Measurements from ENCODE around the gene CGB1.
A peak's percentile ranks its signal among the peaks of the same experiment; 100 is the strongest.
"Not testable (repeated sequence)": the region's sequence is repeated elsewhere in the genome, so short reads cannot be mapped to it uniquely, and the experiment has no call there.

The CGB1 gene

DNA sequence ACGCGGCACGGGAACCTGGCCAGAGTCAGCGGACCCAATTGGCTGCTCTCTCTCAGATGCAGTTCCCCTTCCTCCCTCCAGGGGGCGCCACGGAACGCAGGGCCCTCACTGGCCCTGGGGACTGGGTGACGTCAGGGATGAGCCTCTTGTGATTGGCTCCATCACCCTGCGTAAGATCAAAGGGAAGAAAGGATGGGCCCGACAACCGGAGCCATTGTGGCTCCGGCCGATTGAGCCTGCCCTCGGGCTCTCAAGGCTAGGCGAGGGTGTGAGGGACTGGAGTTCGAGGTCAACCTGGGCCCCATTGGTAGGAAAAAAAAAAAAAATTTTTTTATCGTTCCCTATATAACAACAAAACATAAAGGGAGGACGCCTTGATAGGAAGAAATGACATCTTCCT is at the start of gene CGB1:
CGB1 (minus strand) TSS at position 81 of the 400 bp plus-strand sequence. CDS start 184 bp downstream, outside the sequence.
- not testable (repeated sequence) for H3K27ac Mint-ChIP-seq, H3K4me3 Mint-ChIP-seq, H3K4me1 Mint-ChIP-seq, H3K9me3 Mint-ChIP-seq, H3K36me3 Mint-ChIP-seq
- DNase-seq (ENCODE audit: low spot score in 2 of 2) (peak in 1 of 2 donors; percentile 77), ATAC-seq (peak; percentile 57)

DNA sequence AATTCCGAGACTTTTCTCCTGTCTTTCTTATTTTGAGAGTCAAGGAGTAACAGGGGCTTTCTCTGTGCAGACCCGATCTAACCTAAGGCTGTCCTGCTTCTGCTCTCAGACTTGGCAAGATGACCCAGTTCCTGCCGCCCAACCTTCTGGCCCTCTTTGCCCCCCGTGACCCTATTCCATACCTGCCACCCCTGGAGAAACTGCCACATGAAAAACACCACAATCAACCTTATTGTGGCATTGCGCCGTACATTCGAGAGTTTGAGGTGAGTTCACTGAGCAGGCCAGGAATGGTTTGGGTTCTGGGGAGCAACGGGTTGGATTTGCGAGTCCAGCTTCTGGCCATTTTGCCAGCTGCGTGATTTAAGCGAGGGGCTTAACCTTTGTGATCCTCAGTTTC is 49.6 kb upstream of the CGB1 start:
- DNase-seq (ENCODE audit: low spot score in 2 of 2), result no peak
- H3K4me1 Mint-ChIP-seq, result peaks cover 39% of the 10 kb centered on the region

DNA sequence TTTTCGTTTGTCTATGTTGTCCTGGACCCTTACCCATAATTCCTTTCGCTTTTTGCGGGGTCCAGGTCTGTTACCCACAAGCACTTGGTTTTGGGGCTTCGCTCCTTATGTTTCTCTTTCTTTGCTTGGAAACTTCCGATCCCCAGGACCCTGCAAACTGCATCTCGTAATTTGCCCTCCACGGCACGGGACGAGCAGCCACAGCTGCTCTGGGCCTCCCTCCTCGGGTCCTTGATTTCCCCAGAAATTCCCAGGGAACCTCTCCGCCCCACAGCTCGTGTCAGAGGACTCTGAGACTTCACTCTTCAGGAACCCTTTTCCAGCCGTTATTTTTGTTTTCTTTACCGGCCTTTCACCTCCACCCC is 49.2 kb upstream of the CGB1 start:
- H3K9me3 Mint-ChIP-seq, result no peaks in the 10 kb centered on the region
- H3K4me3 Mint-ChIP-seq, result peak overlapping the region; percentile 99
- no peak for DNase-seq (ENCODE audit: low spot score in 2 of 2)
- peaks cover 62% of the 10 kb centered on the region for H3K36me3 Mint-ChIP-seq
- peaks cover 35% of the 10 kb centered on the region for H3K4me1 Mint-ChIP-seq
- ATAC-seq, result no peak
- peak overlapping the region; percentile 93 for H3K27ac Mint-ChIP-seq

More for the DNA sequence above, 49.6 kb upstream of the CGB1 start:
- no peak for ATAC-seq
- H3K9me3 Mint-ChIP-seq, result no peaks in the 10 kb centered on the region
- H3K36me3 Mint-ChIP-seq, result peaks cover 67% of the 10 kb centered on the region
- H3K4me3 Mint-ChIP-seq, result peak overlapping the region; percentile 99
- peak overlapping the region; percentile 93 for H3K27ac Mint-ChIP-seq

DNA sequence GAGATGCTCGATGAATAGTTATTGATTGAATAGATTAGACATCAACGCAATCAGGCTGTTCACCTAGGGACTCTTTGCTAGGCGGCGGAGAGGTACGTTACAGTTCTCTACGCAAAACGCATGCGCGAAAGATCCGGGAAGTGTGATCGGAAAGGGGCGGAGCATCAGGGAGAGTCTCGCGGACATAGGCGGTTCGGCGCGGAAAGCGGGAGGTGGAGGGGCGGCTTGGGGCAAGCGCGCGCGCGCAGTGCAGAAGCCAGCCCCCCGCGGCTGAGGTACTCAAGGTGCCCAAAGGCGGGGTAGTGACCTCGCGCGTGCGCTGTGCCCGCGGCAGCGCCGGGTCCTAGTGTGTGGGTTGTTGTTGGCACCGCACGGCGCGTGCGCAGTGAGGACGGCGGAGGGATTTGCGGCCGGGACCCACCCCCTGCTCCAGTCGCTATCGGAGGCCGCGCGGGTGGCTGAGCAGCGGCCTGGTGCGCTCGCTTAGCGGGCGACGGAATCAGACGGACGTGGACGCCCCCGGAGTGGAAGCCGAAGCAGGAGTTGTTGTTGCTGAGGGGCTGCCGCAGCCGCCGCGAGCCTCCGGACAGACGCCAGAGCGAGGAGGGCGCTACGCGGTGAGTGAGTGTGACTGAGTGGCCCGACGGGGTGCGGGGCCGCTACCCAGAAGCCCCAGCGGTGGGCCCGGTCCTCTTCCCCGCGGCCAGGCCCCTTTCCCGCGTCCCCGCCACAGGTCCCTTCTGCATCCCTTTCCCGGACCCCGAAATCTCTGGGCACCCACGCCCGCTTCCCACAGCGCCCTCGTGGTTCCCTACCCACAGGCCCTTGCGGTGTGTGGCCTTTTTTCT is 48.5 kb upstream of the CGB1 start, which contains the start of gene SNRNP70:
SNRNP70 (plus strand) TSS at position 432 of the 848 bp plus-strand sequence. CDS start 964 bp downstream, outside the sequence.
- Mint-ChIP-seq H3K4me1 (peaks cover 29% of the 10 kb centered on the region), H3K4me3 (peak within 1 kb of the TSS; percentile 99), H3K9me3 (no peaks in the 10 kb centered on the region), H3K27ac (peak within 1 kb of the TSS; percentile 93), H3K36me3 (peaks cover 56% of the 10 kb centered on the region)
- ATAC-seq, result peak; percentile 96
- peak; percentile 98 to 99 for DNase-seq (ENCODE audit: low spot score in 2 of 2)

DNA sequence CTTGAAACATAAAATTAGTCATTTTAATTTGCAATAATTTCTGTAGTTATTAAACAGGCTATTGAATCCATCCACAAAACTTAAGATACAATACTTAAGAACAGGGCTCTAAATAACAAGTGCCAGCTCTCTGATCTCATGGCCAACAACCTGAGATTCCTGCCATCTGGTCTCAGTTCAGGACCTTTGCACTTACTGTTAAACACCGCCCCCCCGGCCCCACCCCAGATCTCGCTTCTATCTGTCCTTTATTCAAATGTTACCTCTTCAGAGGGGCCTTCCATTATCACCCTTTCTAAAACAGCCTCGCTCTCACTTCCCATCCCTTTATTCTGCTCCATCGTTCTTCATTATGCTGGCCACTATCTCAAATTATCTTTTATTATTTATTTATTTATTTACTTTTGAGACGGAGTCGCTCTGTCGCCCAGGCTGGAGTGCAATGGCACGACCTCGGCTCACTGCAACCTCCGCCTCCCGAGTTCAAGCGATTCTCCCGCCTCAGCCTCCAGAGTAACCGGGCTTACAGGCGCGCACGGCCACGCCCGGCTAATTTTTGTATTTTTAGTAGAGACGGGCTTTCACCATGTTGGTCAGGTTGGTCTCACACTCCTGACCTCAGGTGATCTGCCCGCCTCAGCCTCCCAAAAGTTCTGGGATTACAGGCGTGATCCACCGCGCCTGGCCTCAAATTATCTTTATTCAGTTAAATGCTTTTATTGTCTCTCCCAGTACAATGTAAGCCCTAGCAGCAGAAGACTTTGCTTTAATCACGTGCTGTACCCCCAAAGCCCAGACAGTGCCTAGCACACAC is 47.7 kb upstream of the CGB1 start:
- ATAC-seq (no peak), DNase-seq (ENCODE audit: low spot score in 2 of 2) (no peak)
- H3K4me3 Mint-ChIP-seq, result peak overlapping the region; percentile 99
- H3K36me3 Mint-ChIP-seq, result peaks cover 48% of the 10 kb centered on the region
- peak overlapping the region; percentile 93 for H3K27ac Mint-ChIP-seq
- H3K4me1 Mint-ChIP-seq, result peaks cover 25% of the 10 kb centered on the region
- H3K9me3 Mint-ChIP-seq, result no peaks in the 10 kb centered on the region

DNA sequence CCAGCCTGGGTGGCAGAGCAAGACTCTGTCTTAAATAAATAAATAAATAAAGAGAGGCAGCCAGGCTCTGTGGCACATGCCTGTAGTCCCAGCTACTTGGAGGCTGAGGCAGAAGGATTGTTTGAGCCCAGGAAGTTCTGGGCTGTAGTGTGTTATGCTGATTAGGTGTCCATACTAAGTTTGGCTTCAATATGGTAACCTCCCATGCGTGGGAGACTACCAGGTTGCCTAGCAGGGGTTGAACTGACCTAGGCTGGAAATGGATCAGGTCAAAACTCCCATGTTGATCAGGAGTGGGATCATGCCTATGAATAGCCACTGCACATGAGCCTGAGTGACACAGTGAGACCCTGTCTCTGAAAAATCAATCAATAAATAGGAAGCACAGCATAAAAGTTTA is 44.6 kb upstream of the CGB1 start:
- H3K4me3 Mint-ChIP-seq, result no peak overlapping the region
- peaks cover 17% of the 10 kb centered on the region for H3K36me3 Mint-ChIP-seq
- H3K9me3 Mint-ChIP-seq, result no peaks in the 10 kb centered on the region
- ATAC-seq (no peak), DNase-seq (ENCODE audit: low spot score in 2 of 2) (no peak)
- H3K27ac Mint-ChIP-seq, result no peak overlapping the region
- peaks cover 11% of the 10 kb centered on the region for H3K4me1 Mint-ChIP-seq

DNA sequence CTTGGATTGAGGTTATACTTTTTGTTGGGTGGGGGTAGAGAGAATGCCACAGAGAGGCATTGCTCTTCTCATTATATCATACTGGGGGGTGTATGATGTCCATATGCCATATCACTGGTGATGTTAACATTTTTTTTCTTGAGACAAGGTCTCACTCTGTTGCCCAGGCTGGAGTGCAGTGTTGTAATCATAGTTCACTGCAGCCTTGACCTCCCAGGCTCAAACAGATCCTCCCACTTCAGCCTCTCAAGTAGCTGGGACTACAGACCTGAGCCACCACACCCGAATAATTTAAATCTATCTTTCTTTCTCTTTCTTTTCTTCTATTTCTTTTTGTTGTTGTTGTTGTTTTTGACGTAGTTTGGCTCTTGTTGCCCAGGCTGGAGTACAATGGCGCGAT is 43.7 kb upstream of the CGB1 start:
- no peak for DNase-seq (ENCODE audit: low spot score in 2 of 2)
- ATAC-seq, result no peak
- H3K4me1 Mint-ChIP-seq, result peaks cover 6% of the 10 kb centered on the region
- no peaks in the 10 kb centered on the region for H3K9me3 Mint-ChIP-seq
- H3K4me3 Mint-ChIP-seq, result no peak overlapping the region
- H3K36me3 Mint-ChIP-seq, result peaks cover 8% of the 10 kb centered on the region
- no peak overlapping the region for H3K27ac Mint-ChIP-seq

DNA sequence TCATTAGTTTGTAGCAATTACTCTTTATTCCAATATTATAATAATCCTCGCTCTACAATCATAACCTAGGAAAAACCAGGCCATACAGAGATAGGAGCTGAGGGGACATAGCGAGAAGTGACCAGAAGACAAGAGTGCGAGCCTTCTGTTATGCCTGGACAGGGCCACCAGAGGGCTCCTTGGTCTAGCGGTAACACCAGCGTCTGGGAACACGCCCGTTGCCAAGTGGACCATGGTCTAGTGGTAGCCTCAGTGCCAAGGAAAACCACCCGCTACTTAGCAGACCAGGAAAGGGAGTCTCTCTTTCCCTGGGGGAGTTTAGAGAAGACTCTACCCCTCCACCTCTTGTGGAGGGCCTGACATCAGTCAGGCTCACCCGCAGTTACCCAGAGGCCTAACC is 38.2 kb upstream of the CGB1 start:
- ATAC-seq; H3K4me3 Mint-ChIP-seq; H3K27ac Mint-ChIP-seq; H3K9me3 Mint-ChIP-seq; H3K36me3 Mint-ChIP-seq; DNase-seq (ENCODE audit: low spot score in 2 of 2): not testable (repeated sequence)
- peaks cover 12% of the 10 kb centered on the region for H3K4me1 Mint-ChIP-seq

DNA sequence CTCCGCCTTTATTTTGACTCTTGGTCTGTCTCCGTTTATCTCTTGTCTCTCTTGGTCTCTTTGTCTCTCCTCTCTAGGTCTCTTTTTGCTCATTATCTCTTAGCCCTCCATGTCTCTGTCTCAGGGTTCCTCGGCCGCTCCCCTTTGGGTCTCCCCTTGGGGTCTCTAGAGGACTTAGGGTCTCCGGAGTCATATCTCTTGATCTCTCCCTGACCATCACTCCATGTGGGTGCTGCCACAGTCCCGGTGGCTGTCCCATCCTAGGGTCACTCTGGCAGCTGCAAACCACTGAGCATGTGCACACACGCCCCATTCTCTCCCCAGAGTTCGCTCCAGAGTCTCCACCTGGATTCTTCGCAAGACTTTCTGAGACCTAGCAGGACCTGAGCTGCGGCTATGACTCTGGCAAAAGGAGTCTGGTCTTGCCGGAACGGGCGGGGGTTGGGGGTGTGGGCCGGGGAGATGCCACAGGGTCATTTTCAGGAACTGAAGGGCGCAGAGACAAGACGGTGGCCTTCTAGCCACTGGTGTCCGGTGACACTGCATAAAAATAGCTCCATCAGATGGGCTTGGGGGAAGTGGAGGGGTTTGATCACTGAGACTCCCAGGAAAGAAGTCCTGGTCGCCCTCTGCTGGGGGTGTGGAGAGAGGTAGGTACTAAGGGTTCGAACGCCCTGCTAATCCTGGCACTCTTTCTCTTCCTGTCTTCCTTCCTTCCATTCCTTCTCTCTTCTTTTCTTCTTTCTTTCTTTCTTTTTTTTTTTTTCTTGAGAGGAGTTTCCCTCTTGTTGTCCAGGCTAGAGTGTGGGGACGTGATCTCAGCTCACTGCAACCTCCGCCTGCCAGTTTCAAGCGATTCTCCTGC is 37.1 kb upstream of the CGB1 start:
- peaks cover 12% of the 10 kb centered on the region for H3K4me1 Mint-ChIP-seq
- no peaks in the 10 kb centered on the region for H3K9me3 Mint-ChIP-seq
- no peaks in the 10 kb centered on the region for H3K36me3 Mint-ChIP-seq
- H3K4me3 Mint-ChIP-seq, result peak overlapping the region; percentile 43
- DNase-seq (ENCODE audit: low spot score in 2 of 2) (no peak), ATAC-seq (no peak)
- H3K27ac Mint-ChIP-seq, result peak overlapping the region; percentile 1

DNA sequence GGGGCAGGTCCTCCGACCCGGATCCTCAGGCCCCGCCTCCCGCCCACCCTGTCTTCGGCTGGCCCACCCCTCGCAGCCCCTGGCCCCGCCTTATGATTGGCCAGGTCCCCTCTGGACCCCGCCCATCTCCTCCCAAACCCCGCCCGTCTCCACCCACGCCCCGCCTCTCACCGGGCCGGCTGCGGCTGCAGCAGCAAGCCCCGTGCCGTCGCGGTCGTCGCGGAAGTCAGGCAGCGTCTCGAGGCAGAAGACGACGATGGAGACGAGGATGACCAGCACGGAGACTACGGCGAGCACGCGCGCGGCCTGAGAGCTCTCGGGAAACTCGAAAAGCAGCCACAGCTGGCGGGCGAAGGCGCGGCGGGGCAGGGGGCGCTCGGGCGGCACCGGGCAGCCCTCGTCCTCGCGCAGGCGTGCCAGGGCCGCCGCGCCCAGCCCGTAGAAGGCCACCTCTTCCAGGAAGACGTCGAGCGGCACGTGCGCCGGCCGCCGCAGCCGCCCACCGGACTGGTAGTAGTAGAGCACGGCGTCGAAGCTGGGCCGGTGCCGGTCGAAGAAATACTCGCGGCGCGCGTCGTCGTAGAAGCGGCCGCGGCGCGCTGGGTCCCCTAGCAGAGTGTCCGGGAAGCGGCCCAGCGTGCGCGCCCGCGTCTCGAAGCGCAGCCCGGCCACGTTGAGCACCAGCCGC is 35.3 kb upstream of the CGB1 start:
- H3K9me3 Mint-ChIP-seq, result no peaks in the 10 kb centered on the region
- H3K4me1 Mint-ChIP-seq, result peaks cover 12% of the 10 kb centered on the region
- ATAC-seq, result no peak
- H3K36me3 Mint-ChIP-seq, result no peaks in the 10 kb centered on the region
- DNase-seq (ENCODE audit: low spot score in 2 of 2), result no peak
- H3K4me3 Mint-ChIP-seq, result no peak overlapping the region
- H3K27ac Mint-ChIP-seq, result no peak overlapping the region

DNA sequence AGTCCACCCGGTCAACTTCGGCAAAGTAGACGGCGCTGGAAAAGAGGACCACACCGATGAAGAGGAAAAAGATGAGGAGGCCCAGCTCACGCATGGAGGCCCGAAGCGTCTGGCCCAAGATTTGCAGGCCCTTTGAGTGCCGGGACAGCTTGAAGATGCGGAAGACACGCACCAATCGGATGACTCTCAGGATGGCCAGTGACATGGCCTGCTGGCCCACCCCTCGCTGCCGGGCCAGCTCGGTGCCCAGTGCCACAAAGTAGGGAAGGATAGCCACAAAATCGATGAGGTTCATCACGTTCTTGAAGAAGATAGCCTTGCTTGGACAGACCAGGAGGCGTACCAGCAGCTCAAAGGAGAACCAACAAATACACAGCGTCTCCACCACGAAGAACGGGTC is 33.7 kb upstream of the CGB1 start:
- Mint-ChIP-seq H3K27ac (no peak overlapping the region), H3K4me1 (peaks cover 12% of the 10 kb centered on the region), H3K4me3 (no peak overlapping the region), H3K9me3 (no peaks in the 10 kb centered on the region), H3K36me3 (no peaks in the 10 kb centered on the region)
- no peak for ATAC-seq
- no peak for DNase-seq (ENCODE audit: low spot score in 2 of 2)

DNA sequence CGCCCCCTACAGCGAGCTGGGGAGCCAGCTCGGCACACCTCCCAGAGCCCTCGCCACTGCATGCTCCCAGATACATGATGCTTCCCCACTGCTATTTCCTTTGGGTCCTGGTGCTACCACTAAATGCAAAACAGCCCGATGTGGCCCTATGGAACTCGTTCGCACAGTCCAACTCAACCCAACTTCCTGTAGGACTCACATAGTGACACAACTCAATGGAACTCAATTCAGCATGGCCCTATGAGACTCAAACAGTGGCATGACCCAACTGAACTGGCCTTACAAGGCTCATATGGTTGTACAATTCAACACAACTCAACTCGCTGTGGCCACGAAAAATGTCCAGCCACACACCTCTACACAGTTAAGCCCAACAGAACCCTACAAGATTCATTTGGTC is 32.3 kb upstream of the CGB1 start:
- no peak overlapping the region for H3K4me3 Mint-ChIP-seq
- no peak overlapping the region for H3K27ac Mint-ChIP-seq
- ATAC-seq (no peak), DNase-seq (ENCODE audit: low spot score in 2 of 2) (no peak)
- no peaks in the 10 kb centered on the region for H3K9me3 Mint-ChIP-seq
- H3K4me1 Mint-ChIP-seq, result peaks cover 12% of the 10 kb centered on the region
- no peaks in the 10 kb centered on the region for H3K36me3 Mint-ChIP-seq

DNA sequence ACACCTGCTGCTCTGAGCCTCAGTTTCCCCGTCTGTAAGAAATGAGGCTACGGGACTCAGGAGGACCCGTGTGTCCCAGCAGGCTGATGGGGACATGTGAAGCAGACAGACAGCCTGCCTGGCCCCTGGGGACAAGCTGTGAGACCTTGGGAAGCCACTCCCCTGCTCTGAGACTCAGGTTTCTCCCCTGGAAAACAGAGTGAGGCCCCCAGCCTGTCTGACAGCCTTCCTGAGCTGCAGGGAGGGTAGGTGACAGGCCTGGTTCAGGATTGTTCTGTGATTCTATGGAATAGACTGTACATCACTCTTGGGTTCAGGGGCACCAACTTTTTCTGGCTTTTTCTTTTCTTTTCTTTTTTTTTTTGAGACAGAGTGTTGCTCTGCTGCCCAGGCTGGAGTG is 30.9 kb upstream of the CGB1 start:
- peaks cover under 1% of the 10 kb centered on the region for H3K4me1 Mint-ChIP-seq
- DNase-seq (ENCODE audit: low spot score in 2 of 2), result no peak
- H3K9me3 Mint-ChIP-seq, result no peaks in the 10 kb centered on the region
- H3K36me3 Mint-ChIP-seq, result no peaks in the 10 kb centered on the region
- no peak overlapping the region for H3K4me3 Mint-ChIP-seq
- H3K27ac Mint-ChIP-seq, result no peak overlapping the region
- no peak for ATAC-seq

DNA sequence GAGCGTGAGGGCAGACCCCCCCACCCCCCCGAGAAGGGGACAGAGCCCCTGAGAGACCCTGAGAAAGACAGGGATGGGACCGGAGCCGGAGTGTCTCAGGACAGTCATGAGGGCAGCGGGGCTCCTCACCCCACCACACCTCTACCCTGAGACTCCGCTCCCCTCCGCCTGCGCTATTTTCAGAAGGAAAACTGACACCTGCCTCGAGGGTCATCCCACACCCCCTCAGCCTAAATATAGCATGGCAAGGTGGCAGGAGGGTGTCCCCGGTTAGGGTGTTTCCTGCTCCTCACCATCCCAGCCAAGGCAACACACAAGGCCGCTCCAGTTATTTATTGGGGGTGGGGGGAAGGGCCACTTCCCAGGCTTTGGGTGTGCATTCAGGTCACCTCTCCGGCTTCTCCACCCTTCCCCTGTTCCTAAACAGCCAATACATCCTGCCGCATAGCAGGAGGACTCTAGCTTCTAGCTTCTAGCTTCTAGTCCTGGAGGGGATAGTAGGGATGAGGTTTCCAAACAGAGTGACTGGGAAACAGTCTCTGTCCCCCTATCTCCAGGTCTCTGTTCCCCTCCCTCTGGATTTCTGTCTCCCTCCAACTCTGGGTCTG is 29.3 kb upstream of the CGB1 start:
- Mint-ChIP-seq H3K9me3 (no peaks in the 10 kb centered on the region), H3K4me1 (peaks cover under 1% of the 10 kb centered on the region), H3K4me3 (no peak overlapping the region), H3K27ac (no peak overlapping the region), H3K36me3 (no peaks in the 10 kb centered on the region)
- DNase-seq (ENCODE audit: low spot score in 2 of 2), result no peak
- no peak for ATAC-seq

Data from stimulated activated effector memory CD8-positive, alpha-beta T cell treated with anti-CD3 and anti-CD28 coated beads, Interleukin-12 subunit alpha, Interleukin-12 subunit beta, amount 100 ng/mL, for 72 hours (primary cell).